GM12878 (cell line): ENCODE data around the gene CELSR2.

ENCODE experiments used
- CEBPB ChIP-seq, 2 experiments: fragments of 150-350 bp in 1 of 2; IDR thresholded peaks; 2 replicates each; pipeline ENCODE4 v1.6.1; 2012 to 2014; ENCODE audit warnings: low read depth in 2 of 2, low read length in 2 of 2, borderline replicate concordance in 1 of 2, inconsistent platforms in 1 of 2
- POLR2AphosphoS5 ChIP-seq: IDR thresholded peaks from 2 replicates; pipeline ENCODE4 v1.6.1; 2011; ENCODE audit warnings: mild to moderate bottlenecking, low read length, inconsistent platforms
- SMAD1 ChIP-seq: fragments of 450-650 bp; IDR thresholded peaks from 2 replicates; pipeline ENCODE4 v1.6.1; 2018; ENCODE audit warnings: mild to moderate bottlenecking, low read depth; ENCODE audit not compliant: partially characterized antibody
- TF ChIP-seq, protein P1 (sequence below), 3 experiments: IDR thresholded peaks in 2 of 3; conservative IDR thresholded peaks in 1 of 3; 2 replicates each; pipeline ENCODE4 v1.5.1; 2011; ENCODE audit warnings: low read depth in 3 of 3, low read length in 3 of 3, mild to moderate bottlenecking in 3 of 3, control low read depth in 2 of 3, moderate library complexity in 2 of 3, inconsistent platforms in 1 of 3, mixed read lengths in 1 of 3; ENCODE audit not compliant: control insufficient read depth in 2 of 3, insufficient read depth in 1 of 3; ENCODE audit errors: extremely low read depth in 1 of 3

DNA sequence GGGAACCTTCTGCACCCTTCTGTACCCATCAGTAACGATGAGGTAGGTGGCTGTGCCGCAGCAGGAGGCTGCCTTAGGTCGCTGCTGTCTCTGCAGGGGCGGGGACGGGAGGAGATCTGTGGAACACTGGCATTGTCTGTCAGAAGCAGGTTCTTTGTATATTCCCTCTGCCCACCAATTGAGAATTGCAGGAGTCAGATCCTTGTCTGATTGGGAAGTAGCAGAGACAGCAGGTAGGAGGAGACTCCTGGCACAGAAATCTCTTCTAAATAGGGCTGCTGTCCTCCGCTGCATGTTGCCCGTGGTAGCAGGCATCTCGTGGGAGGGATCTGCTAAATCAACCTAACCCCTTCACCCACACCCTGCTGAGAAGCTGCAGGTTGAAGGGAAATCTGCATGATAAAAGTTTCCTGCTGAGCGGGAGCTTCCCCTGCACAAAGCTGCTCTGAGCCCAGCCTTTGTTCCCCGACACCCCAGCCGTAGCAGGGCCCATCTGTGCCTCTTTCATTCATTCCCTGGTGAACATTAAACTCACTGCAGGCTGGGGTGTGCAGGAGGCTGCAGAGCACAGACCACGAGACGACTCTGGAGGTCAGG lies 19.7 kb upstream of the CELSR2 start:
- no peak for TF ChIP-seq CEBPB (IDR thresholded peaks at IDR 0.05; ENCODE audit: borderline replicate concordance in 1 of 2, low read depth in 2 of 2, low read length in 2 of 2)
- no peak for TF ChIP-seq POLR2AphosphoS5
- TF ChIP-seq SMAD1 = no peak
- TF ChIP-seq, protein P1, sequence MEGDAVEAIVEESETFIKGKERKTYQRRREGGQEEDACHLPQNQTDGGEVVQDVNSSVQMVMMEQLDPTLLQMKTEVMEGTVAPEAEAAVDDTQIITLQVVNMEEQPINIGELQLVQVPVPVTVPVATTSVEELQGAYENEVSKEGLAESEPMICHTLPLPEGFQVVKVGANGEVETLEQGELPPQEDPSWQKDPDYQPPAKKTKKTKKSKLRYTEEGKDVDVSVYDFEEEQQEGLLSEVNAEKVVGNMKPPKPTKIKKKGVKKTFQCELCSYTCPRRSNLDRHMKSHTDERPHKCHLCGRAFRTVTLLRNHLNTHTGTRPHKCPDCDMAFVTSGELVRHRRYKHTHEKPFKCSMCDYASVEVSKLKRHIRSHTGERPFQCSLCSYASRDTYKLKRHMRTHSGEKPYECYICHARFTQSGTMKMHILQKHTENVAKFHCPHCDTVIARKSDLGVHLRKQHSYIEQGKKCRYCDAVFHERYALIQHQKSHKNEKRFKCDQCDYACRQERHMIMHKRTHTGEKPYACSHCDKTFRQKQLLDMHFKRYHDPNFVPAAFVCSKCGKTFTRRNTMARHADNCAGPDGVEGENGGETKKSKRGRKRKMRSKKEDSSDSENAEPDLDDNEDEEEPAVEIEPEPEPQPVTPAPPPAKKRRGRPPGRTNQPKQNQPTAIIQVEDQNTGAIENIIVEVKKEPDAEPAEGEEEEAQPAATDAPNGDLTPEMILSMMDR (IDR thresholded peaks at IDR 0.05 in 2 of 3, conservative IDR thresholded peaks at IDR 0.05 in 1 of 3; ENCODE audit: control insufficient read depth in 2 of 3, extremely low read depth in 1 of 3, insufficient read depth in 1 of 3, low read depth in 3 of 3, low read length in 3 of 3) = no peak
